HG02885 (cell line): ENCODE data around the gene PAIP2B.
A peak's percentile ranks its signal among the peaks of the same experiment; 100 is the strongest.

Experiments used
- ATAC-seq: cut with Tn5 transposase; IDR thresholded peaks from one replicate; pipeline ENCODE4 v1.9.1; 2021; ENCODE audit warnings: mild to moderate bottlenecking; ENCODE audit not compliant: unreplicated experiment, poor library complexity

PAIP2B gene

GRCh38 chr2:71155846-71156245 lies 71.1 kb downstream of the PAIP2B start:
- ATAC-seq = no peak

GRCh38 chr2:71154798-71155197 lies 72.1 kb downstream of the PAIP2B start:
- peak; percentile 85 for ATAC-seq

- no peak for ATAC-seq
Measured at GRCh38 chr2:71154279-71154678, 72.6 kb downstream of the PAIP2B start.

DNA sequence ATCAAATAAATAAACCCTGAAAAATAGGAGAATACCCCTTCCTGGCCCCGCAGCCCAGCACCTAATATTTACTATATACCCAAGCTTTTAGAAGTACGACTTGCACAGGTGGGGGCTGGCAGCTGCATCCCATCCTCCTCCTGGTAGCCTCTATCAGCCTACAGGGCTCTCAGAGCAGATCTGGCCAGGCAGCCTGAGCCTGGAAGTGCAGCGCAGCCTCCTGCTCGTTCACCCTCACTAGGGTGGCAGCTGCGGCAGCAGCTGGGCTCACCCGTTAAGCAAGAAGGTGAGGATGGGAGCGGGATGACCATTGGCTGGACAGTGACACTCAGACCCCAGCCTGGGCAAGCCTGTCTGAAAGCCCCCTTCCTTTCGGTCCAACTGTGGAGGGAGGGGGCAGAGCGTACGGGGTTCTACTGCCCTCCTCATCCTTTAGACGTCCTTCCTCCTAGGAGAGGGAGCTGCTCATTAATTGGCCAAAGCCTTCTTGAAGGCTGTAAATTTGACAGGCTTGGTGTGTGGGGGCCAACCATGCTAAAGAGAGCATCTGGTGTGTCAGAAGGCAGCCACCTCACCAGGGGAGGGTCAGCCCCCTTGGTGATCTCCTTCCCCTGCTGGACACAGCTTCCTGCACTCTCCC lies 73.2 kb downstream of the PAIP2B start:
- ATAC-seq = no peak

DNA sequence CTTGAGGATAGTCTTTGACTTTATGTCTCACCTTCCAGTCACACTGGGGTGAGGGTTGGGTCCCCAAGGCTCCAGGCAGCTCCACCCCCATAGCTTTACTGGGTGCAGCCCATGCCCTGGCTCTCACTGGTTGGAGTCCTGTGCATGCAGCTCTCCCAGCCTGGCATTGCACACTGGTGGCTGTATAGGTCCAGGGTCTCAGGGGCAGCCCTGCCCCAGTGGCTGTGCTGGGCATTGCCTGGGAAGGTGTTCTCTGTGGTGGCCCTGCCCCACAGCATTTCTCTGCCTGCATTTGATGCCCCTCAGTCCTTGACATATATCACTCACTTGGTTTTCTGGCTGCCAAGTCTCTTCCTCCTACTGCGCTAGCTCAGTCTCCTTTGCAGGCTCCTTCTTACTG lies 75.3 kb downstream of the PAIP2B start:
- ATAC-seq = no peak

- no peak for ATAC-seq
Measured at GRCh38 chr2:71150082-71150816, 76.7 kb downstream of the PAIP2B start.

DNA sequence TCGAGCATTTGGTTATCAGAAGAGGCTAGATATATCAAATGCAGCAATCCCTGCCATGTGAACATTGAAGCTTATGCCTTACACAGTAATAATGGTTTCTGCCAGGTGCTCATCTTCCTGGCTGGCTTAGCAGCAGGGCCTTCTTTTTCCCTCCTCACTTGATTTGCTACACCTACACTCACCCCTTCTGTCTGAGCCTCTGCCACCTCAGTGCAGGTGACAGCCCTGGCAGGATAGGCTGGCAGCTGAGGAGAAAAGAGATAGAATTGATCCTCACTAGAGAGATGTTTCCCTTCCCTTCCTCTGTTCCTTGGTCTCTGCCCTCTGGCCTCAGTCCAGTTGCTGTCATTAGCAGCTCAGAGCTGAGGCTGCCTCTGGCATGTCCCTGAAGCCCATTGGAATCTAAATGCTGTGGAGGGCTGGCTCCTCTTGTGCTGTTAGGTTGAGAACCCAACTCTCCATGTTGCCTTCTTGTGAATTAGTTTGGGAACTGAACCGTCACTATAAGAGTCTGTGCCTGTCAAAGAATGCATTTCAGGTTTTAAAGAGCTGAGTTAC lies 78.3 kb downstream of the PAIP2B start:
- ATAC-seq = no peak

DNA sequence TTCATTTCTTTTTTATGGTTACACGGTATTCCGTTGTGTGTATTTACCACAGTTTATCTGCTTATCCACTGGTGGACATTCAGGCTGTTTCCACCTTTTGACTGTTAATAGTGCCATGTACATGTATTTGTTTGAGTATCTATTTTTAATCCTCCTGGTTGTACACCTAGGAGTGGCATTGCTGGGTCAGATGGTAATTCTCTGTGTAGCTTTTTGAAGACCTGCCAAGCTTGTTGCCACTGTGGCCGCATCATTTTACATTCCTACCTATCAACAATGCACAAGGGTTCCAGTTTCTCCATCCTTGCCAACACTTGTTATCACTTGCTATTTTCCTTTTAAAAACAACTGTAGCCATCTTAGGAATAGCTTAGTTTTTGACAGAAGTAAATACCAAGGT lies 83.1 kb downstream of the PAIP2B start:
- no peak for ATAC-seq

GRCh38 chr2:71136174-71136573 lies 90.7 kb downstream of the PAIP2B start:
- no peak for ATAC-seq

DNA sequence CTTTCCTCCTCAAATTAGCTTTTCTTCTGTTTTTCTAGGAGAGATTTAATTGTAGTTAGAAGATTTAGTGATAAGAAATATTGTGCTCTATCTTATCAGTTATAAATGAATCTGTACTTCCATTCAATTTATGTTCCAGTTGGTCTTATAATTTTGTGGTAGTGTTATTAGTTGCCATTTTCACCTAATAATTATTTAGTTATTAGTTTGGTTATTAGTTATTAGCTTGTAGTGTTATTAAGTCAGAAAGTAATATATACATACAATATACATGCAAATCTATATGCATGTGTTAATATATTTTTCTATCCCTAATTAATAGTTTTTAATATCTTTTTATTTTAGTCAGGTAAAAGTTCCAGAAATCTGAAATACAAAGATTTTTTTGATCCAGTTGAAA lies 93.3 kb downstream of the PAIP2B start:
- no peak for ATAC-seq
